Camera-type eye (tissue), 1 donor: Measurements from ENCODE around the gene PSMA1. TPM values are rescaled to one million over a fixed set of nuclear protein-coding genes. Genes with fewer than 3 reads are reported as not detected.

Experiments used
- total RNA-seq: library from RNA; depleted of rRNA; stranded (reverse); fragments of >200 nt; gene quantifications from one replicate; pipeline ENCODE4 v1.2.3, GENCODE V29; 2014

PSMA1 gene
- 96.6 TPM for total RNA-seq

DNA sequence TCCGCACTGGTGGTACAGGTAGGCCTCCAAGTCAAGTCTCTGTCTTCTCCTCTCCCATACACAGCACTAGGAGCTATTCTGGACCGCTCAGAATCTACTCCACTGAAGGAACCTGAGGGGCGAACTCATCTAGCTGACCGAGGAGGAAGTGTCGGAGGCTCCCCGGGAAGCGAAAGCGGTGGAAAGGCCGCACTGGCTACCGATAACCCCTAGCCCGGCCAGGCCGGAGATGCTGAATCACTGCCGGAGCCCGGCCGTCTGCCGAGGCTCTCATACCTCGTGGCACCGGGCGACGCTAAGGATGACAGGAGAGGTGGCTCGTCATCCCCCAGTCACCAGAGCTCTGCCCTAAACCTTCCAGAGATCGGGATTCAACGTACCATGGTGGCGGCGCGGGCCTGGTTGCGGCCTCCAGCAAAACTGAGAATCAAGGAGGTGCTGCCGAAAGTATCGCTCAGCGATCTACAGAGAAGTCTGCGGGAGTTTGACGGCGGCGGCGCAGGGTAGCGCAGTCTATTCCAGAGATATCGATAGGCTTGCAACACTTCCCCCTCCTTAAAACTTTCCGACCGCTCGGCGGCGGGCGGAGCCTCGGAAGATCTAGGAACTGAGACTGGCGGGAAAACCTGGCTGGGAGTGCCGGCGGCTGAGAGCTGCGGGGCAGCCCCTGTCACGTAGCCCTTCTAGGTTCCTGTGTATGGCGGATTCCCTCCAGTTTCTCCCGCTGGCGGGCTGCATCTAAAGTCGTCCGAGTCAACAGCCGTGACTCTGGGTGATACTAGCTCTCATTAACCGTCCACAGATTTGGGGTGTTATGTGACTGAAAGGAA lies at the start of gene PSMA1:
Gene PSMA1 (minus strand): TSS at position 470 of the 830 bp plus-strand sequence. CDS start 87 bp downstream, at position 383.

DNA sequence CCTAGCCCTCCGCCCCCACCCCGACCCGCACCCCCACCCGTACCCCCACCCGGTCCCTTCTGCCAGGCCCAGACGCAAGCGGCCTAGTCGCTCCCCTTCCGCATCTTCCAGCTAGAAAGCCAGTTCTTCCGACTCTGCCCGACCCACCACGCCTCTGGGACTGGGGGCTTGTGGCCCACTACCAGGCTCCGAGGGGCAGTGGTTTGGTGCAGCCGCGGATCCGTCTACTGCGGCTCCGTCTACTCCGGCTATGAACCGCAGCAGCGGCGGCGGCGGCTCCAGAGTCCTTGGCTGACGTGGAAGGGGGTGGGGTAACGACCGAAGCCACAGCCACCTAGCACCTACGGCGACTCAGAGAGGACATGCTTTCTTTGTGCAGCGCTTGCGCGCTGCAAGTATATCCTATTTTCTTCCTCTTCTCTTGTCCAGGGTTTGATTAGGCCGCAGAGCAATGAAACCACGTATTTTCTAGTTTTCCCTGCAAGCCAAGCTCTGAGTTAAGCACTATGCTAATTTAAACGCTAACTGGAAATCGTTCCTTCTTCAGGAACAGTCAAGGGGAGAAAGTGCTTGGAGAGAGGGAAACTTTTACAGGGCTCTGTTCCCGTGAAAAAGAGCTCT lies 20.5 kb downstream of the PSMA1 start, which contains the start of gene COPB1:
Gene COPB1 (minus strand): TSS at position 252 of the 621 bp plus-strand sequence. CDS start 883 bp downstream, outside the sequence.

Other genes starting within 250 kb of the PSMA1 start
- 37.6 TPM for gene RRAS2, start 161.2 kb downstream of the PSMA1 start, total RNA-seq
- gene COPB1, start 20.6 kb downstream of the PSMA1 start, total RNA-seq = 168 TPM
- 21.8 TPM for gene PDE3B, start 123.4 kb upstream of the PSMA1 start, total RNA-seq